ENCODE data around the gene DIABLO. TPM values are rescaled to one million over a fixed set of nuclear protein-coding genes. Genes with fewer than 3 reads are reported as not detected.

DIABLO gene
- total RNA-seq, 3 donors from 2014 or later: 48.2 to 71.1 (median 62.3) TPM

GRCh38 chr12:122200541-122201175 lies 25.2 kb downstream of the DIABLO start:
- TF ChIP-seq POLR2A (IDR thresholded peaks at IDR 0.05) (no peak), POLR2AphosphoS5 (IDR thresholded peaks at IDR 0.05) (no peak), CTCF (IDR thresholded peaks at IDR 0.05) (no peak)
- Histone ChIP-seq H3K36me3 (no peaks in the 10 kb centered on the region), H3K27ac (no peak overlapping the region), H3K4me1 (peaks cover 6 to 12% of the 10 kb centered on the region in 2 donors), H3K27me3 (peaks cover 0 to 3% of the 10 kb centered on the region in 2 donors), H3K4me3 (no peak overlapping the region), H3K9me3 (no peaks in the 10 kb centered on the region)
- no peak for DNase-seq (ENCODE audit: low spot score in 2 of 2)
- intact Hi-C loops (cut with DNase I; ENCODE audit: low total_unique reads): no loop called here

GRCh38 chr12:122199484-122200355 lies 26.1 kb downstream of the DIABLO start:
- Histone ChIP-seq H3K27ac (no peak overlapping the region), H3K4me1 (peaks cover 6 to 12% of the 10 kb centered on the region in 2 donors), H3K9me3 (no peaks in the 10 kb centered on the region), H3K4me3 (no peak overlapping the region), H3K27me3 (peaks cover 0 to 3% of the 10 kb centered on the region in 2 donors), H3K36me3 (no peaks in the 10 kb centered on the region)
- no peak for DNase-seq (ENCODE audit: low spot score in 2 of 2)
- intact Hi-C loops (cut with DNase I; ENCODE audit: low total_unique reads): no loop called here
- TF ChIP-seq POLR2A (IDR thresholded peaks at IDR 0.05) (no peak), POLR2AphosphoS5 (IDR thresholded peaks at IDR 0.05) (no peak), CTCF (IDR thresholded peaks at IDR 0.05) (no peak)

- TF ChIP-seq CTCF (IDR thresholded peaks at IDR 0.05) (no peak), POLR2A (IDR thresholded peaks at IDR 0.05) (no peak), POLR2AphosphoS5 (IDR thresholded peaks at IDR 0.05) (no peak)
- H3K36me3 ChIP-seq: no peaks in the 10 kb centered on the region
- DNase-seq (ENCODE audit: low spot score in 2 of 2): no peak
- no peaks in the 10 kb centered on the region for H3K9me3 ChIP-seq
- no peaks in the 10 kb centered on the region for H3K4me1 ChIP-seq
- peaks cover 0 to 3% of the 10 kb centered on the region in 2 donors for H3K27me3 ChIP-seq
- H3K4me3 ChIP-seq: no peak overlapping the region
- intact Hi-C loops (cut with DNase I; ENCODE audit: low total_unique reads): no loop called here
- H3K27ac ChIP-seq: no peak overlapping the region
Observed at GRCh38 chr12:122197612-122197966, 28.3 kb downstream of the DIABLO start.

- DNase-seq (ENCODE audit: low spot score in 2 of 2): no peak
- Histone ChIP-seq H3K4me3 (no peak overlapping the region), H3K27me3 (no peaks in the 10 kb centered on the region), H3K9me3 (no peaks in the 10 kb centered on the region), H3K36me3 (no peaks in the 10 kb centered on the region), H3K4me1 (no peaks in the 10 kb centered on the region), H3K27ac (no peak overlapping the region)
- no peak for TF ChIP-seq CTCF (IDR thresholded peaks at IDR 0.05)
- TF ChIP-seq POLR2AphosphoS5 (IDR thresholded peaks at IDR 0.05): no peak
- TF ChIP-seq POLR2A (IDR thresholded peaks at IDR 0.05): no peak
- intact Hi-C loops (cut with DNase I; ENCODE audit: low total_unique reads): no loop called here
Observed at GRCh38 chr12:122195405-122195804, 30.4 kb downstream of the DIABLO start.

GRCh38 chr12:122194804-122195203 lies 31.0 kb downstream of the DIABLO start:
- no peak overlapping the region for H3K4me3 ChIP-seq
- no peaks in the 10 kb centered on the region for H3K36me3 ChIP-seq
- no peak overlapping the region for H3K27ac ChIP-seq
- intact Hi-C loops (cut with DNase I; ENCODE audit: low total_unique reads): no loop called here
- H3K27me3 ChIP-seq: no peaks in the 10 kb centered on the region
- TF ChIP-seq POLR2AphosphoS5 (IDR thresholded peaks at IDR 0.05) (no peak), POLR2A (IDR thresholded peaks at IDR 0.05) (no peak), CTCF (IDR thresholded peaks at IDR 0.05) (no peak)
- H3K9me3 ChIP-seq: no peaks in the 10 kb centered on the region
- DNase-seq (ENCODE audit: low spot score in 2 of 2): no peak
- H3K4me1 ChIP-seq: no peaks in the 10 kb centered on the region
